HG02938 (cell line): ENCODE results near the gene SSH3.

Experiments
- ATAC-seq: cut with Tn5 transposase; IDR thresholded peaks from one replicate; pipeline ENCODE4 v1.9.1; 2021; ENCODE audit warnings: mild to moderate bottlenecking, moderate library complexity; ENCODE audit not compliant: unreplicated experiment

The SSH3 gene

DNA sequence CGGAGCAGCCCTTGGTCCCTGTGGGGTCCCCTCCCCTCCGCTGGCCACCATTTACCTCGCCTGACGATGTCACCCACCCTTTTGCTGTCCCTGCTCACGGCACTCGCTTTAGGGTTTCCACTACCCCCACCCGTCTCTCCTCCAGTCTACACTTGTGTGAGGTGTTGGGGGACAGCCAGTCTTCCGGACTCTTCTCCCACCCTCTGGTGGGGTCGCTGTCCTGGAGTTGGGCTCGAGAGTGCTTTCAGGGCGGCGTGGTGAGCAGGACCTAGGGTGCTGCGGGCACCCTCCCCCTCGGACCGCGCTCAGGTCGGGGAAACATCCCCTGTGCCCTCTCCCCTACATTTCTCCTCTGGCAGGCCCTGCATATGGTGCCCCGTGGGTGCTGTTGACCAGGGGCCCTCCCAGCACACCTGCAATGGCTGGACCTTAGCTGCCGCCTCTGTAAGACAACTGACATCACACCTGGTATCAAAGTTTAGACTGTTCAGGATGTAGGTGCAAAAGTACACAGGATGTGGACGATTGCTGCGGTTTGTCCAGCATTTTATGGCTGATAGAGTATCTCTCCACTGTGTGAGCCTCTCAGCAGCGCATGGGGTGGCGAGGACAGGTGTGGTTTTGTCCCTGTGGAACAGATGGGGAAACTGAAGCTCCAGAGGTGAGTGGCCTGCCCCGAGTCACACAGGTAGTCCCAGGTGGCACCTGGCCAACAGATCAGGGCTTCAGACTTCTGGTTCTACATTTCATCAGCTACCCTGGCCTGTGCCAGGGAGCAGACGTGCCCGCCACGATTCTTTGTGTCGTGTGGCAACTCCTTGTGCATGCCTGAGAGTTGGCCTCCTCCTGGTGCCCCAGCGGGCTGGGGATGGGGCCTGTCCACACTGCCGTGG is 35.9 kb upstream of the SSH3 start:
- ATAC-seq, result no peak

DNA sequence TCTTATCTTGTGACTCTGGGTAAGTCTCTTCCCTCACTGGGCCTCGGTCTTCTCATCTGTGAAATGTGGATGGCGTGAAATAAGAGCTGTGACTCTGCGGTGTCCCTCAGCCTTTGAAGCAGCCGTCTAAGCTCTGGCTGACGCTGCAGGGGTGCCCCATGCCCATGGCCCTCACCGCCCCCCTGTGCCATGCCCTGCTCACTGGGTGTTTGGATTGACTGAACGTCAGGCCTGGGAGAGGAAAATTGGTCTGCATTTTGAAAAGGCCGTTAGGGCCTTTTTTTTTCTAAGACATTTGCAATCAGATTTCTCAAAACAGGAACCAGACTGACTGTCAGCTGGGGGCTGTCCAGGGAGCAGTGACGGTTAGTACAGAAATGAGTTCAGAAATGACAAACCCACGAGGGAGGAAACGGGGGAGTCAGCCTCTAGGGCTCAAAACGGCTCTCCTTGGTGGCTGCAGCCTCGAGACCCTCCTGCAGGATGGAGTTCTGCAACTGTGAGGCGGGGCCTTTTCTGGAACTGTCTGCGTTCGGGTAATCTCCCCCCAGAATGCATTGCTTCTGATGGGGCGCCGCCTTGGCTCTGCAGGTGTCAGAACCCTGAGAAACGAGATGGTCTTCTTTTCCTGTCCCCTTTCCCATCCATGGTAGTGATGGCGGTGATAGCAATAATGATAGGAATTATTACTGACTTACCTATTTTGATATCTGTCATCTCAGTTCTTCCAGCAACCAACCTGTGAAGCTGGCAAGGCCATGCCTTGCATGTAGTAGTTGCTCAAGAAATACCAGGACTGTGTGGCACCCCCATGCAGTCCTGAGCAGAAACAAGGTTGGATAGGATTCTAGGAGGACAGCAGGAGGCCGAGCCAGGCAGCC is 35.0 kb upstream of the SSH3 start:
- peak; percentile 46 for ATAC-seq

DNA sequence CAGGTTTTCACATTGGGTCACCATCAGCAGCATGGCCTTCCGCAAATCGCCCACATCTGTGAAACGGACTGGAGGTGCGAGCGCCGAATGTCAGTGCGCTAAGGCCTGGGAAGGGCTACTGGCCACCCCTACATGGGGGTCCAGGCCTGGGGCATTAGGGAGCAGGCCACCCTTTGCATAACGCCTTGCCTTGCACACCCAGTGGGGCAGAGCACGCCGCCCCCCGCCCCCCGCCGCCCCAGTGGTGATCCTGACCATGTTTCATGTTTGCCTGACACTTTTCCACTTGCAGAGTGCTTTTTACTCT is 34.4 kb upstream of the SSH3 start:
- no peak for ATAC-seq

DNA sequence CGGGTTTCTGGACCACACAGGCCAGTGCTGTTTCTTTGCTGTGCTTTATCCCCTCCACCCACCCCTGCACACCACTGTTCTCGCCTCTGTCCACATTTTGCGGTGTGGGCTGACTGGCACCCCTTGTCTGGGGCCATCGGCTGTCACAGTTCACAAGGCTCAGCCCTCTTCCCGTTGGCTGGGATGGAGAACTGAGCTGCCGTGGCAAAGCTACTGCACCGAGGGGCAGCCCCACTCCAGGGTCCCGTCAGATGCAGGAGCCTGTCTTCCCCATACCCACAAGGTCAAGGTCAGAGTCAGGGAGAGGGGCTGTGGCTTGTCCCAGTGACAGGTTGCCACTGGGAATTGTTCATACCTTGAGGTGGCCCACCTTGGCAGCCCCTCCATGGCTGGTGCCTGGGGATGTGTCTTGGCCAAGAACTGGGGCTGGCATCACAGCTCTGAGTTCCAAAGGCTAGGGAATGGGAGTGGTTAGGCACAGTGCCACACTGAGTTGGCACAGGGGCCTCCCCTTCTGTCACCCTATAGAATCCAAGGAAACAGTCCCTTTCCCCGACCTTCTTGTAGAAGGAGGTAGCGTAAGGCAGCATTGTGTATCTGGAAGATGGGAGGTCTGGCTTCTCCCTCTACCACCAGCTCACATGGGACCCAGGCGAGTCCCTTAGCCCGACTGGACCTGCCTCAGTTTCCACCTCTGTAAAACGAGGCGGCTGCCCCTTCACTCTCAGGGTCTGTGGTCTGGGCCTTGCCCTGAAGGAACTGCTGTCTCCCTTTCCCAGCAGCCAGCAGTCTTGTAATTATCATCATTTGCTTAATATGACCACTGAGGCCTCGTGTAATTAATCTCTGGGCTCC is 33.7 kb upstream of the SSH3 start:
- no peak for ATAC-seq

DNA sequence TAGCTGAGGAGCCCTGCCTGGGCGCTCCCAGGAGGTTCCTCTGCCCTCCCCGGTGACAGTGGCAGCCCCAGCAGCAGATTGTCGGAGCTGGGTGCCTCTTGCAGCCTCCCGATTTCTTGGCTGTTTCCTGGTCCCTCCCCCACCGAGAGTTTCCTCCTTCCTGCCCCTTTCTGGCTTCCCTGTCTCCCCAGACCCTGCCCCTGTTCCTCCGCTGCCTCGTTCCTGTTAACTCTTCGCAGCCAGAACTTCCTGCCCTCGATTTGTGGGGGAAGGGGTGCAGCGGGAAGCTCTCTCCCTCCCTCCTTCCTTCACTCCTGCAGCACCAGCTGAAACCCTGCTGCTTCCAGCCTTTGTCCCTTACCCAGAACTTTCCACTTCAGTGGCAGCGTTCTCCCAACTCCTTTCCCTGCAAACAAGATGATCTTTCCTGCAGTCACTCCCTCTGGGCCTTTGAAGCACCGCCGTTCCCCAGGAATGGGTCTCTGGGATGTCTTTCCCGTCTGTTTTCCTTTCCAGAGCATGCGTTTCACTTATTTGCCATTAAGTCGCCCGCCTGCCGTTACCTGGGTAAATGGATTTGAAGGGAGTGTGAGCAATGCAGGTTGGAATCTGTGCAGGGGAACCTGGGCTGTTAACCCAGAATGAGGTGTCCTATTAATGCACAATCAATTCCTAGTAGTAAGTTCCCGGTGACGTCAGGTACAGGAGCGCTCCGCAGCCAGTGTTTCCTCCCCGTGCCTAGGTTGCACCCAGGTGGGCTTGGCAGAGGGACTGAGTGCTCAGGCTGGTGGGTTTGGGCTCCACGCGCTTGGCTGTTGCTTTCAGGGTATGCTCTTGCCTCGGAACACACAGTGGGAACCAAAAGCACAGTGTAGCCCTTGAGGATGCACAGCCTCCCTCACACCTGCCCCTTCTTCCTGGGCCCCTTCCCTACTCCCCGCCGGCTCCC is 32.8 kb upstream of the SSH3 start:
- no peak for ATAC-seq

DNA sequence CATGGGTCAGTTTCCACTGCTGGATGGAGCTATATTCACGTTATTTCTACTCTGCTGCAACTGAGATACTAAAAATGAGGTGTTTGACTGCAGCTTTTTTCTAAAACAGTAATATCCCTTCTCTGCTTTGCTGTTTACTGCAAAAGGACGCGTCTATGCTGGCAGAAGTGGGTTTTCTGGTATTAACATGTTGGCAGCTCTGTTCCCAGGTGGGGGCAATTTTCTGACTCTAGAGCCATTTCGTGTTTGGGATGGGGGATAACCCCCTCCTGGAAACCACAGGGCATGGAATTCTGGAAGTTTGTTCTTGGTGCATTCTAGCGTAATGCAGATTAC is 32.2 kb upstream of the SSH3 start:
- no peak for ATAC-seq

DNA sequence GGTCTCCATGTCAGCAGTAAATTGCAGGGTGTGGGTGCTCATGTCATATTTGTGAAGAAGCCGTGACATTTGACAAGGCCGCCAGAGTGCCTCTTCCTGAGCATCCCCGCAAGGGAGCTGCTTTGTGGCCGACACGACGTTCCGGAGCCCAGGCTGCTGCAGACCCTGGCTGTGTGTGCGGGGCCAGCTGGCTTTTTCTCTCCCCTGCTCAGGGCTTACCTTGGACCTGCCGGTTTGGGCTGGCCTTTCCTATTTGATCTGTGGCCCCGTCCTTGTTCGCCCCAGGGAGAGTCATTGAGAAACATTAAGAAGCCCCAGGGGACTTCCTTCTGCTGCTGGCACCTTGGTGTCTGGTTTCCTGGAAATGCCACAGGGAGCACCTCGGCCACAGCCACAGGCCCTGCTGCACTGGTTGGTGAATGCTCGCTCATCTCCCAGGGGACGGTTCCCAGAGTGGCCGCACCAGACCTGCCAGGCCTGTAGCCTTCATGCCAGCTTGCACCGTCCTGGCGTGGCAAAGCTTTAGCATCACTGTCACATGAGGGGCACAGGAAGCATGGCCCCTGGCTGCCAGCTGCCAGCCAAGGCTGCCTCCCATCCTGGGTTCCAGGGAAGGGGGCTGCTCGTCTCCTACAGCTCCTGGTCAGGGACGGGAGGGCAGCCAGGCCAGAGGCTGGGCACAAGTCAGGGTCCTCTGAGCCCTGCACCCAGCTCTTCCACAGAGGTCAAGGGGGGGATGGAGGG is 31.6 kb upstream of the SSH3 start:
- ATAC-seq, result no peak

DNA sequence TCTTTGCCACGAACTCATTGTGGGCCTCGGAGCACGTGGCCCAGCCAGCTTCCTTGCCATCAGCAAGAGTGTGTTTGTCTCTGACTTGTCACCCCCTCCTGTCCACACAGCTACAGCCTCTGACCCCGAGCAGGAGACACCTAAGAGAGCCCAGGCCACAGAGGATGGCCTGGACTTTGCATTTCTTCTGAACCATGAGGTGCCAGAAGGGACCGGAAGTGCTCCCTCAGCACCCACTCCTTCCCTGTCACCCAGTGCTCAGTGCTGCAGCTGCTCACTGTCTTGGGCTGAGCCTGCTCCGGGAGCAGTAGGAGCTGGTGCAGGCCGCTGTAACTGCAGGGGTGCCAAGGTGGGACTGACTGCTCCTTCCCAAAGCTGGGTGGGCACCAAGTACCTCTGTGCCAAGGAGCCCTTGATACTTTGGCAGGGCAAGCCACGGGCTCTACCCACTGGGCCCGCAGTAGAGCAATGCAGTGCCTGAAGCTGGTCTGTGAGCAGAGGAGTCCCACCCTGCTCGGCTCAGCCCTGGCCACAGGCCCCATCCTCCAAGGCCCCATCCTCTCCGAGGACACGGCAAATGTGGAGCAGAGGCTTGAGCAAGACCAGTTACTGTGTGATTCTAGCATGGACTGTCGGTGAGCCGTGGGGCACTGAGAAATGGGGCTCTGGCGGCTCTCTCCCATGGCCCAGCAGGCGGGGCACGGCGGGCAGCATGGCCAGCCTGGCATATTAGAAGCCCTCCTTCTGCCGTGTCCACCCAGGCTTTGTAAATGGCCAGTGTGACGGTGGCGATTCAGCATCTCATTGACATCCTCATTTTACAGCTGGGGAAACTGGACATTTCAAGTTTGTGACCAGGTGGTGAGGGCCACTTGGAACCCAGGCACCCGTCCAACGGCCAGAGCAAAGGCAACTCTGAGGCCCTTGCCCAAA is 30.7 kb upstream of the SSH3 start:
- ATAC-seq, result no peak

DNA sequence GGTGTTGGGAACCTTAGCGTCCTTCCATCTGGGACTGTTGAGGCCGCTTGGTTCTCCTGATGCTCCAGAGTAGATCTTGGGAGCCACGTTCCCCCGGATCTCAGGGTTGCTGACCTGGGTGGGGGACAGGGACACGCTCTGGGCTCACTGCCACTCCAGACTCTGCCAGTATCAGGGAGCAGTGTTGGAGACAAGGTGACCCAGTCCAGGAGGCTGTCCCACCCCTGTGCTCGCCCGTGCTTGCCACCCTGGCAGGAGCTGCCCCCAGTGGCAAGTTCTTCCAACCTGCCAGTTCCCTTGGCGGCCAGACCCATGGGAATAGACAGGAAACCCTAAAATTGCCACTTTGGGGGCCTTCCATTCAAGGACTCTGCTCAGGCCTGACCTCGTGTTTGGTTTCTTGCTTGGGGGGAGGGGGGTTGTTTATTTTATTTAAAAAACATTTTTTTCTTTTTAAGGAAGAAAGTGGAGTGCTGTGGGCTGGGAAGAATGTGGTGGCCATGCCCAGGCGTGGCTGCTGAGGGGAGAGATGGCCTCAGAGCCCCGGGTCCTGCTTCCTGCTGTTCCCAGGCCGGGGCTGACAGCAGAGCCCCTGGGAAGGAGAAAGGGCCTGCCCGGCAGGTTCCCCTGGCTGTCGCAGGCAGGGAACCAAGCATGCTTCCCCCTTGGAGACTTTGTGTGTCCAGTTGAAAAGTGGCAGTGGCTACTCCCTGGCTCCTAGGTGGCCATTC is 29.9 kb upstream of the SSH3 start:
- no peak for ATAC-seq

DNA sequence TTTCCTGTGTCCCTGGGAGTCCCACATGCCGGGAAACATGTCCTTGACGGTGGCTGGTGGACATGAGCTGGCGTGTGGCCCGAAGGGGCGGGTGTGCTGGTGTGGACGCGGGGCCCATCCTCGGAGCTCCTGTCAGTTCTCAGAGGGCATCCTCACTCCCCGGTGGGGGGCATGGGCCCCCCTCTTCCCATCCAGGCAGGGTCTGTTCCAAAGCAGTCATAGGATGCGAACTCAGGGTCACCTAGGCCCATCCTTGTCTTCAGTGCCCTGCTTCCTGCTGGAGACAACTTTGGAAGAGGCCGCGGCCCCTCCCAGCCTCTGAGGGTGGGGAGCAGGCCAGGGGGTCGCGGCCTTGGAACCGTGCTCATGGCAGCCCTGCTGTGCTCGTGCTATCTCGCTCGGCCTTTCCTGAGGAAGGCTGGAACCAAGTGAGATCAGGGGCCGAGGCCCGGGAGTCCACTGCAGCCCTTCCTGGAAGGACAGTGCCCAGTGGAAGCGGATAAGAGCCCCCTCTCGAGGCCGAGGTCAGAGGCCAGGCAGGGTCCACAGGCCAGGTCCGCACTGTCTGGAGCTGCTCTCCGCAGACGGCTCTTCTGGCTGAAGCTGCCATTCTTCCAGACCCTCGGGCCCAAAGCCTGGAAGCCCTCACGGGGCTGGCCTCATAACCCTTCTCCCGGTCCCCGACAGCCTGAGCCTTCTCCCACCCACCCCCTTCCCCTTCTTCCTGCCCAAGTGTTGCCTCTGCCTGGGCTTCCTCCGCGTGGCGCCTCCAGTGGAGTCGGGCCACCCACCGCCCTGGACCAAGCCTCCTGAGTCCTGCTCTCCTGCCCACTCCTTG is 28.3 kb upstream of the SSH3 start:
- no peak for ATAC-seq

DNA sequence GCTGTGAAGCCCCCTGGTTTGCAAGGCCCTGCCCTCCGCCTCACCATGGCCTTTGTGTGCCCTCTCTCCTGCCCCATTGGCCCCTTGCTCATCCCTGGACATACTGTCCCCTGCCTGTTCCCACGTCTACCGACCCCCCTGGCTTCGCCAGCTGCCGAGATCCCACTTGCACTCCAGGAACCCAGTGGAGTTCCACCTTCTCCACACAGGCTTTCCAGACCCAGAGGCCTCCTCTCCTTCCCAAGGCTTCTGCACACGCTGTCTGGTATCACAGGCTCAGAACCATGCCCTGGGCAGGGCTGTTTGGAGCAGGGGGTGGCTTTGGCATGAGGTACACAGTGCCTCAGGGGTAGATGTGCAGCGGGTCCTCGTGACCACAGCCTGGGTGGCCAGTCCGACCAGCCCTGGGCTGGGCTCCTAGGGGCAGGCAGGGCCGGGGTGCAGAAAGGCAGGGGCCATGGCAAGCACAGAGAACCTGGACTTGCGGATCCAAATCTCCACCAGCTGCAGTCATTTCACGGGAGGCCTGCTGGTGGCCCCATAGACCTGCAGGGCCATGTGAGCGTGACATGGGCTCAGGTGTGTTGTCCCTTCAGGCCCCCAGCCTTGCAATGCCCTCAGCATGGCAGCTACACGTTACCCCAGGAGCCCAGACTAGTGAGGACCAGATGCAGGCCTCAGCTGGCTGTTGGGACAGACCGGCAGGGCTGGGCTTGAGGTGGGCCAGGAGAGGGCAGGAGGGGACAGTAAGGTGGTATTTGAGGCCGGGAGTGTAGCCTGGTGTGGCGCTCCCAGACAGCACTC is 27.5 kb upstream of the SSH3 start:
- no peak for ATAC-seq

DNA sequence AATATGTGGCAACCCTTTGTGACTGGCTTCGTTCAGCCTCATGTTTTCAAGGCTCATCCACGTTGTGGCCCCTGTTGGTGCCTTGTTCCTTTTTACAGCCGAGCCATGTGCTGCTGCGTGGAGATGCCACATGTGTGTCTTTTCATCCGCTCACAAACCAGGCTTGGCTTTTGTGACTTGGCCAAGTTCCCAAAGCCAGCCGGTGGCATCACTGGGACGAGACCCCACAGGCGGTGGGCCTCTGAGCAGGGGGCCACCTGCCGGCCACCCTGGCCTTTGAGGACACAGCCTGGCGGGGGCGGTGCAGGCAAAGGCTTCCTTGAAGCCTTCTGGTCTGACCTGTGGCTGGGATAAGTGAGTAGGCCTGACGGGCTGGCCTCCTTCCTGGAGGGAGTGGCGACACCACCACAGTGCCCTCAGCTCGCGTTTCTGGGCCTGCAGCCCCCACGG is 26.5 kb upstream of the SSH3 start:
- ATAC-seq, result peak; percentile 7

DNA sequence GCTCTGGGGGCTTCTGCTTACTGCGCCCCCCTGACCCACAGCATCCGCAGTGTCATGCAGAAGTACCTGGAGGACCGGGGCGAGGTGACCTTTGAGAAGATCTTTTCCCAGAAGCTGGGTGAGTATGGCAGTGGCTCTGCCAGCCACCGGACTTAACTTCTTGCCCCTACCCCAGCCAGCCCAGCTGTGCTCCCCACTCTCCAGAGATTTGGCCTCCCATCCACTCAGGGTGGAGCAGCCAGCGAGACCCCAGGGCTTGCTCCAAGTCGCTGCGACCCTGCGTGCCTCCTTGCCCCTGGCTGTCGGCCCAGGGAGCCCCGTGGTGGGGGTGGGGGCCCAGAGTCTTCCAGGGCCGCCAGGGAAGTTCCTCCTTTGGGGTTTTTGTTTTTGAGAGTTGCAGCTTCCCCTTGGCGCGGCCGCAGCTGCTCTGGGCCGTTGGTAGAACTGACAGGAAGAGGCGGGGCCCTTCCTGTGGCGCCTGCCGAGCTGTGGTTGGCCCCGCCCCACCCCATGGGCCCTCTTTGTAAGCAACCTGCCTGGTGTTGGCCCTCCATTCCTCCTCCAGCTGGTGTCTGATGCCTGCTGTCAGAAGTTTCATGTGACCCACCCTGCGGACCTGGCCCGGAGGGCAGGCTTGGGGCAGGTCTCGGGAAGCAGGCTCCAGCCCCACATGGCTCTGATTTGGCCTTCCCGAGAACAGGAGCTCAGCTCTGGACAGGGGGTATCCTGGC is 25.9 kb upstream of the SSH3 start:
- peak; percentile 70 for ATAC-seq

DNA sequence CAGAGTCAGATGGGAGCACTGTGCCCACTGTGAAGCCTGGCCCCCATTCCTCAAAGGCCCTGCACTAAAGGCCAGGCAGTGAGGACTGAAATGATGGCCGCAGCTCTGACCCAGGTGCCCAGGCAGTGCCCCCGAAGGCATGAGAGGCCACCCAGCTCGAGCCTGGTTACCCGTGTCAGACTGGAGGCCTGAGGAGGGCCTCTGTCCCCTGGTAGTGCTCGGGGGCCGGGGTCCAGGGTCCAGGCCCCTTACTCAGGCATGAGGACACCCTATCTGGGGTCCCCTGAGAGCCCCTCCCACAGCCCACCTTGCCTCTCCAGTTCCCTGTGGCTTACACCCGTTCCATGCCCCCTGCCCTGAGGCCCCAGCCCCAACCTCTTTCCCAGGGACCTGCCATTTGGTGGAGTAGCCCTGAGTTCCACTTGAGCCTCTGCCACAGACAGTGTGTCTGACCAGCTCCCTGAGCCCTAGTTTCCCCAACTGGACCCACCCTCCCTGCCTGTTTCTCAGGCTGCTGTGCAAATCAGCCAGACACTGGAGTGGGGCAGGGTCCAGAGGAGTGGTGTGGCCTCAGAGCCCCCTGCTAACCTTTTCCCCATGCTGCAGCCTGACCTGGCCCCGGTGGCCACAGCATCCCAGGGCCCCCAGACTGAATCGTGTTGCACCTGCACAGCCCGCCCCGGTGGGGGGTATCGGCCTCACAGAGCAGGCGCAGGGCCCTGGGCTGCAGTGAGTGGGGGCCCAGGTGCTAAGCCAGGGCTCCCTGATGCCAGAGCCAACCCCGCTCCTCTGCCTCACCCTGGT is 25.0 kb upstream of the SSH3 start:
- ATAC-seq, result no peak
